Measurements from ENCODE around the gene CYP4X1. TPM values are rescaled to one million over a fixed set of nuclear protein-coding genes. Genes with fewer than 3 reads are reported as not detected.
"Not testable (repeated sequence)": the region's sequence is repeated elsewhere in the genome, so short reads cannot be mapped to it uniquely, and the experiment has no call there.

CYP4X1 gene
- 0.41 TPM for polyA plus RNA-seq (2013, experiment 1 of 2)
- 0.71 TPM for polyA plus RNA-seq (2013, experiment 2 of 2)

- Histone ChIP-seq H3K27ac (ENCODE audit: low read depth, low read length, severe bottlenecking) (no peak within 1 kb of the TSS), H3K4me3 (ENCODE audit: extremely low read depth, insufficient read depth, low read length, poor library complexity, severe bottlenecking) (peak within 1 kb of the TSS; percentile 28)
Measured at GRCh38 chr1:47023268-47024140, at the start of gene CYP4X1. CYP4X1 (plus strand) TSS chr1:47023669; CDS start chr1:47023818, 149 bp downstream.

GRCh38 chr1:46983166-46983829, 40.2 kb upstream of the CYP4X1 start:
- Histone ChIP-seq H3K9me3 (ENCODE audit: control insufficient read depth, low read length) (no peaks in the 10 kb centered on the region), H3K4me3 (ENCODE audit: extremely low read depth, insufficient read depth, low read length, poor library complexity, severe bottlenecking) (no peak overlapping the region), H3K4me1 (ENCODE audit: control insufficient read depth, insufficient read depth, low read length, poor library complexity, severe bottlenecking) (peaks cover 12% of the 10 kb centered on the region), H3K36me3 (ENCODE audit: control insufficient read depth, insufficient read depth, low read length) (no peaks in the 10 kb centered on the region), H3K27ac (ENCODE audit: low read depth, low read length, severe bottlenecking) (no peak overlapping the region)
- 40 to 47% methylated on average over 5 to 7 of the region's 7 CpGs for WGBS, 2 experiments (ENCODE audit: insufficient coverage in 2 of 2)

More at GRCh38 chr1:47023268-47024140, at the start of gene CYP4X1:
- H3K9me3 ChIP-seq (ENCODE audit: control insufficient read depth, low read length), result no peaks in the 10 kb centered on the region
- no peaks in the 10 kb centered on the region for H3K36me3 ChIP-seq (ENCODE audit: control insufficient read depth, insufficient read depth, low read length)
- no peaks in the 10 kb centered on the region for H3K4me1 ChIP-seq (ENCODE audit: control insufficient read depth, insufficient read depth, low read length, poor library complexity, severe bottlenecking)
- 3 to 4% methylated on average over 25 to 37 of the region's 49 CpGs for WGBS, 2 experiments (ENCODE audit: insufficient coverage in 2 of 2)

- no peak overlapping the region for H3K4me3 ChIP-seq (ENCODE audit: extremely low read depth, insufficient read depth, low read length, poor library complexity, severe bottlenecking)
- H3K9me3 ChIP-seq (ENCODE audit: control insufficient read depth, low read length), result no peaks in the 10 kb centered on the region
- H3K4me1 ChIP-seq (ENCODE audit: control insufficient read depth, insufficient read depth, low read length, poor library complexity, severe bottlenecking), result peaks cover 12% of the 10 kb centered on the region
- H3K27ac ChIP-seq (ENCODE audit: low read depth, low read length, severe bottlenecking), result no peak overlapping the region
- no peaks in the 10 kb centered on the region for H3K36me3 ChIP-seq (ENCODE audit: control insufficient read depth, insufficient read depth, low read length)
- 0 to 29% methylated on average over 1 of the region's 3 CpGs for WGBS, 2 experiments (ENCODE audit: insufficient coverage in 2 of 2)
Measured at GRCh38 chr1:46983830-46984586, 39.5 kb upstream of the CYP4X1 start.

GRCh38 chr1:46990541-46990940, 32.9 kb upstream of the CYP4X1 start:
- no CpG with 5 or more reads among the region's 2 CpGs for WGBS, 2 experiments (ENCODE audit: insufficient coverage in 2 of 2)

GRCh38 chr1:46991083-46991923, 32.2 kb upstream of the CYP4X1 start:
- H3K4me1 ChIP-seq (ENCODE audit: control insufficient read depth, insufficient read depth, low read length, poor library complexity, severe bottlenecking), result no peaks in the 10 kb centered on the region
- H3K4me3 ChIP-seq (ENCODE audit: extremely low read depth, insufficient read depth, low read length, poor library complexity, severe bottlenecking), result no peak overlapping the region
- H3K27ac ChIP-seq (ENCODE audit: low read depth, low read length, severe bottlenecking), result no peak overlapping the region
- no peaks in the 10 kb centered on the region for H3K36me3 ChIP-seq (ENCODE audit: control insufficient read depth, insufficient read depth, low read length)
- 59 to 76% methylated on average over 5 to 12 of the region's 13 CpGs for WGBS, 2 experiments (ENCODE audit: insufficient coverage in 2 of 2)
- no peaks in the 10 kb centered on the region for H3K9me3 ChIP-seq (ENCODE audit: control insufficient read depth, low read length)

More at GRCh38 chr1:46990541-46990940, 32.9 kb upstream of the CYP4X1 start:
- not testable (repeated sequence) for H3K27ac ChIP-seq (ENCODE audit: low read depth, low read length, severe bottlenecking); H3K4me1 ChIP-seq (ENCODE audit: control insufficient read depth, insufficient read depth, low read length, poor library complexity, severe bottlenecking); H3K36me3 ChIP-seq (ENCODE audit: control insufficient read depth, insufficient read depth, low read length); H3K9me3 ChIP-seq (ENCODE audit: control insufficient read depth, low read length); H3K4me3 ChIP-seq (ENCODE audit: extremely low read depth, insufficient read depth, low read length, poor library complexity, severe bottlenecking)

GRCh38 chr1:46996659-46997281, 26.7 kb upstream of the CYP4X1 start:
- no peak overlapping the region for H3K4me3 ChIP-seq (ENCODE audit: extremely low read depth, insufficient read depth, low read length, poor library complexity, severe bottlenecking)
- WGBS, 2 experiments (ENCODE audit: insufficient coverage in 2 of 2), result 75 to 78% methylated on average over 2 to 3 of the region's 3 CpGs
- H3K36me3 ChIP-seq (ENCODE audit: control insufficient read depth, insufficient read depth, low read length), result no peaks in the 10 kb centered on the region
- H3K27ac ChIP-seq (ENCODE audit: low read depth, low read length, severe bottlenecking), result no peak overlapping the region
- H3K4me1 ChIP-seq (ENCODE audit: control insufficient read depth, insufficient read depth, low read length, poor library complexity, severe bottlenecking), result no peaks in the 10 kb centered on the region
- H3K9me3 ChIP-seq (ENCODE audit: control insufficient read depth, low read length), result no peaks in the 10 kb centered on the region

GRCh38 chr1:47002211-47002610, 21.3 kb upstream of the CYP4X1 start:
- Histone ChIP-seq H3K9me3 (ENCODE audit: control insufficient read depth, low read length) (no peaks in the 10 kb centered on the region), H3K27ac (ENCODE audit: low read depth, low read length, severe bottlenecking) (no peak overlapping the region), H3K4me1 (ENCODE audit: control insufficient read depth, insufficient read depth, low read length, poor library complexity, severe bottlenecking) (no peaks in the 10 kb centered on the region), H3K4me3 (ENCODE audit: extremely low read depth, insufficient read depth, low read length, poor library complexity, severe bottlenecking) (no peak overlapping the region), H3K36me3 (ENCODE audit: control insufficient read depth, insufficient read depth, low read length) (no peaks in the 10 kb centered on the region)
- 33 to 44% methylated on average over 1 of the region's 1 CpG for WGBS, 2 experiments (ENCODE audit: insufficient coverage in 2 of 2)

- Histone ChIP-seq H3K4me1 (ENCODE audit: control insufficient read depth, insufficient read depth, low read length, poor library complexity, severe bottlenecking) (no peaks in the 10 kb centered on the region), H3K36me3 (ENCODE audit: control insufficient read depth, insufficient read depth, low read length) (no peaks in the 10 kb centered on the region), H3K9me3 (ENCODE audit: control insufficient read depth, low read length) (no peaks in the 10 kb centered on the region), H3K4me3 (ENCODE audit: extremely low read depth, insufficient read depth, low read length, poor library complexity, severe bottlenecking) (no peak overlapping the region), H3K27ac (ENCODE audit: low read depth, low read length, severe bottlenecking) (no peak overlapping the region)
- 83 to 89% methylated on average over 4 to 5 of the region's 5 CpGs for WGBS, 2 experiments (ENCODE audit: insufficient coverage in 2 of 2)
Measured at GRCh38 chr1:47003896-47004403, 19.5 kb upstream of the CYP4X1 start.

- WGBS, 2 experiments (ENCODE audit: insufficient coverage in 2 of 2), result 91 to 92% methylated on average over 9 of the region's 9 CpGs
Measured at GRCh38 chr1:47006437-47006836, 17.0 kb upstream of the CYP4X1 start.

More at GRCh38 chr1:47006437-47006836, 17.0 kb upstream of the CYP4X1 start:
- not testable (repeated sequence) for H3K4me1 ChIP-seq (ENCODE audit: control insufficient read depth, insufficient read depth, low read length, poor library complexity, severe bottlenecking); H3K4me3 ChIP-seq (ENCODE audit: extremely low read depth, insufficient read depth, low read length, poor library complexity, severe bottlenecking); H3K36me3 ChIP-seq (ENCODE audit: control insufficient read depth, insufficient read depth, low read length); H3K9me3 ChIP-seq (ENCODE audit: control insufficient read depth, low read length); H3K27ac ChIP-seq (ENCODE audit: low read depth, low read length, severe bottlenecking)
